Measurements from ENCODE around the gene RNF112.

GRCh38 chr17:19372866-19373504 is 38.0 kb upstream of the RNF112 start:
- TF ChIP-seq PHF8 (conservative IDR thresholded peaks at IDR 0.05; ENCODE audit: low read depth, low read length) (no peak), JUND (IDR thresholded peaks at IDR 0.05; ENCODE audit: low read length) (no peak), SRF (IDR thresholded peaks at IDR 0.05; ENCODE audit: low read depth, low read length) (no peak), CTCF (IDR thresholded peaks at IDR 0.05; ENCODE audit: control extremely low read depth in 1 of 3, insufficient read depth in 1 of 3, low read depth in 1 of 3, low read length in 3 of 3) (no peak), ZNF274 (IDR thresholded peaks at IDR 0.05; ENCODE audit: borderline replicate concordance, extremely low read depth, low read length) (no peak), POLR2A (IDR thresholded peaks at IDR 0.05; ENCODE audit: control extremely low read depth in 1 of 2, low read depth in 2 of 2, low read length in 2 of 2) (no peak), NANOG (IDR thresholded peaks at IDR 0.05; ENCODE audit: insufficient read depth, low read depth, low read length, poor library complexity, severe bottlenecking) (no peak), EZH2 (IDR thresholded peaks at IDR 0.05; ENCODE audit: low read depth, low read length, severe bottlenecking) (no peak), RFX5 (IDR thresholded peaks at IDR 0.05; ENCODE audit: borderline replicate concordance, low read depth, low read length) (no peak), USF2 (IDR thresholded peaks at IDR 0.05; ENCODE audit: low read length) (no peak), CEBPB (IDR thresholded peaks at IDR 0.05; ENCODE audit: low read depth, low read length) (no peak), POLR2AphosphoS5 (IDR thresholded peaks at IDR 0.05; ENCODE audit: low read depth, low read length) (no peak)

Measured in H1 (cell line).